Mesenchymal stem cell (in vitro differentiated cells and primary cell): Measurements from ENCODE around the gene SLC12A1.

Experiments used
- DNase-seq: peaks from one replicate; pipeline ENCODE4 v3.0.0-alpha.2; 2013
- H2AFZ ChIP-seq: one replicate; pipeline ENCODE4 v1.6.1; 2013; ENCODE audit warnings: low read depth, mild to moderate bottlenecking, control low read depth, inconsistent platforms, low read length, moderate library complexity
- H2AK5ac ChIP-seq: 2 replicates; pipeline ENCODE4 v1.6.1; 2013; ENCODE audit warnings: low read length, moderate library complexity, mild to moderate bottlenecking, inconsistent platforms; ENCODE audit not compliant: severe bottlenecking
- H2BK120ac ChIP-seq: one replicate; pipeline ENCODE4 v1.6.1; 2013; ENCODE audit warnings: low read depth, mild to moderate bottlenecking, inconsistent platforms, low read length, moderate library complexity
- H2BK12ac ChIP-seq, 2 experiments: one replicate each; pipeline ENCODE4 v1.6.1; 2013; ENCODE audit warnings: inconsistent platforms in 2 of 2, low read length in 2 of 2, mild to moderate bottlenecking in 2 of 2, moderate library complexity in 2 of 2, control low read depth in 1 of 2
- H2BK15ac ChIP-seq: one replicate; pipeline ENCODE4 v1.6.1; 2013; ENCODE audit warnings: mild to moderate bottlenecking, low read depth, inconsistent platforms; ENCODE audit not compliant: poor library complexity, severe bottlenecking
- H2BK5ac ChIP-seq: 2 replicates; pipeline ENCODE4 v1.6.1; 2013; ENCODE audit warnings: low read depth, mild to moderate bottlenecking, low read length, control low read depth, inconsistent platforms; ENCODE audit not compliant: poor library complexity, severe bottlenecking
- H3K14ac ChIP-seq, 2 experiments: one replicate each; pipeline ENCODE4 v1.6.1; 2013; ENCODE audit warnings: inconsistent platforms in 2 of 2, low read length in 2 of 2, control low read depth in 1 of 2, mild to moderate bottlenecking in 1 of 2, moderate library complexity in 1 of 2
- H3K18ac ChIP-seq, 2 experiments: one replicate each; pipeline ENCODE4 v1.6.1; 2013; ENCODE audit warnings: inconsistent platforms in 2 of 2, low read length in 2 of 2, control low read depth in 1 of 2, low read depth in 1 of 2, mild to moderate bottlenecking in 1 of 2
- H3K23ac ChIP-seq, 2 experiments: one replicate each; pipeline ENCODE4 v1.6.1; 2013; ENCODE audit warnings: inconsistent platforms in 2 of 2, low read length in 2 of 2, mild to moderate bottlenecking in 2 of 2, moderate library complexity in 2 of 2, control low read depth in 1 of 2
- H3K27ac ChIP-seq: 2 replicates; pipeline ENCODE4 v1.5.1; 2013; ENCODE audit warnings: mild to moderate bottlenecking, moderate library complexity, low read length, control low read depth, inconsistent platforms; ENCODE audit not compliant: poor library complexity, severe bottlenecking
- H3K27me3 ChIP-seq, 2 experiments: 2 replicates each; pipeline versions ENCODE4 v1.6.1 to v1.7.0; 2013; ENCODE audit warnings: low read length in 2 of 2, mild to moderate bottlenecking in 2 of 2, moderate library complexity in 2 of 2, control low read depth in 1 of 2, inconsistent platforms in 1 of 2; ENCODE audit not compliant: control insufficient read depth in 1 of 2, insufficient read depth in 1 of 2
- H3K36me3 ChIP-seq, 2 experiments: 2 replicates each; pipeline versions ENCODE4 v1.6.1 to v1.7.0; 2013; ENCODE audit warnings: low read length in 2 of 2, control low read depth in 1 of 2, inconsistent platforms in 1 of 2, low read depth in 1 of 2, mild to moderate bottlenecking in 1 of 2; ENCODE audit not compliant: insufficient read depth in 2 of 2, control insufficient read depth in 1 of 2
- H3K4ac ChIP-seq, 2 experiments: one replicate each; pipeline ENCODE4 v1.6.1; 2013; ENCODE audit warnings: inconsistent platforms in 2 of 2, low read length in 2 of 2, mild to moderate bottlenecking in 2 of 2, moderate library complexity in 2 of 2, control low read depth in 1 of 2, low read depth in 1 of 2
- H3K4me1 ChIP-seq: 2 replicates; pipeline ENCODE4 v1.6.1; 2013; ENCODE audit warnings: low read depth, low read length, control low read depth; ENCODE audit not compliant: control insufficient read depth, insufficient read depth
- H3K4me2 ChIP-seq: 2 replicates; pipeline ENCODE4 v1.6.1; 2013; ENCODE audit warnings: low read length, mild to moderate bottlenecking, inconsistent platforms; ENCODE audit not compliant: poor library complexity, severe bottlenecking
- H3K4me3 ChIP-seq, 2 experiments: 2 replicates each; pipeline versions ENCODE4 v1.5.1 to v1.7.0; 2013; ENCODE audit warnings: low read length in 2 of 2, mild to moderate bottlenecking in 2 of 2, control low read depth in 1 of 2, low read depth in 1 of 2; ENCODE audit not compliant: insufficient read depth in 1 of 2
- H3K79me1 ChIP-seq: replicated peaks from 2 replicates; pipeline ENCODE4 v1.6.1; 2013; ENCODE audit warnings: mild to moderate bottlenecking, control low read depth, low read length, inconsistent platforms; ENCODE audit not compliant: poor library complexity, severe bottlenecking
- H3K9ac ChIP-seq: 2 replicates; pipeline ENCODE4 v1.7.0; 2013; ENCODE audit warnings: mild to moderate bottlenecking, low read length, moderate library complexity
- H3K9me3 ChIP-seq: 2 replicates; pipeline ENCODE4 v1.7.0; 2013; ENCODE audit warnings: mild to moderate bottlenecking, low read length; ENCODE audit not compliant: control insufficient read depth
- H4K8ac ChIP-seq: one replicate; pipeline ENCODE4 v1.6.1; 2013; ENCODE audit warnings: inconsistent platforms, mild to moderate bottlenecking, low read length, moderate library complexity
- H4K91ac ChIP-seq: one replicate; pipeline ENCODE4 v1.6.1; 2013; ENCODE audit warnings: mild to moderate bottlenecking, low read length, inconsistent platforms
- WGBS: methylation state at CpG from one replicate; pipeline ENCODE4 v1.1.7; 2013; ENCODE audit warnings: mixed read lengths; 5-methylcytosine and 5-hydroxymethylcytosine counted together

SLC12A1 gene

DNA sequence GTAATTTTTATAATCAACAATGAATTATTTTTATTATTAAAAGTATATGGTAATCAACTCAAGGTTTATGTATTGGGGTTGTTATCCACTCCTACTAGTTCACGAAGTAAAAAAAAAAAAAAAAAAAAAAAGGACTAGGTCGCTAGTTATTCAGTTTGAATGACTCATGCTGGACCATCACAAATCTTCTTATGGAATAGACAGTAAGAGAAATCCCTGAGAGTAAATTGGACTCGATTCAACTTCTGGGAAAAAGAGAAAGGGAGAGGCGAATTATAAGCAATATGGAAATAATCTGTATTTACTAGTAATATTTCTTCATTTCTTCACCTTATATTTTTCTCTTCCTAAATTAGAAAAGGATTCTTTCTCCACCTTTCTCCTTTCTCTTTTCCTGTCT is 30.0 kb upstream of the SLC12A1 start:
- Histone ChIP-seq H3K23ac (no peak overlapping the region), H3K18ac (no peak overlapping the region), H3K27ac (no peak overlapping the region), H2BK12ac (no peak overlapping the region), H4K8ac (no peak overlapping the region), H3K9ac (no peak overlapping the region), H2BK15ac (no peak overlapping the region), H2AFZ (no peak overlapping the region), H3K14ac (no peak overlapping the region), H3K36me3 (no peaks in the 10 kb centered on the region), H3K4me1 (peaks cover 2% of the 10 kb centered on the region), H2AK5ac (no peak overlapping the region), H3K4ac (no peak overlapping the region), H3K4me2 (no peak overlapping the region), H3K4me3 (no peak overlapping the region), H3K79me1 (peaks cover 4% of the 10 kb centered on the region), H2BK120ac (no peak overlapping the region), H3K27me3 (peaks cover 0 to 13% of the 10 kb centered on the region in 2 experiments), H4K91ac (no peak overlapping the region), H3K9me3 (no peaks in the 10 kb centered on the region), H2BK5ac (no peak overlapping the region)
- 0% methylated on average over 1 of the region's 4 CpGs for WGBS
- peak; percentile 41 for DNase-seq

DNA sequence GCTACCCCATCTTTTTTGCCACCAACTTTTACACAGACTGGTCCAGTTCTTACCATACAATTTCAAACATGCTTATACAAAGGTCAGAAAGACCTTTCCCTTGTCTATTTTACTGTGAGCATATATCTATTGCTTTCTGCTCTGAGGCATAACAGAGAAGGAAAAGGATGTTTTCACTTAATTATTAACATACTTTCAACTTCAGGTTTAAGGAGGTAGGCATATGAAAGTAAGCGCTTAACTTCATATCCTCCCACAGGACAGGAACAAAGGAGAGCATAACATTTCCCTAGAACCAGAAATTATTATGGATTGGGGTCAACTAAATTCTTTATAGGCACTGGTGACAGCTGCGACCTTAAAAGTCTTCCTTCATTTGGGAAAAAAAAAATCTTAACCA is 29.1 kb upstream of the SLC12A1 start:
- Histone ChIP-seq H3K18ac (no peak overlapping the region), H2BK12ac (no peak overlapping the region), H3K79me1 (peaks cover 4% of the 10 kb centered on the region), H4K8ac (no peak overlapping the region), H3K36me3 (no peaks in the 10 kb centered on the region), H3K14ac (no peak overlapping the region), H3K9me3 (no peaks in the 10 kb centered on the region), H3K9ac (peak overlapping the region; percentile 76), H2BK120ac (no peak overlapping the region), H2BK5ac (no peak overlapping the region), H2AFZ (no peak overlapping the region), H4K91ac (no peak overlapping the region), H3K4me1 (peaks cover 2% of the 10 kb centered on the region), H2AK5ac (no peak overlapping the region), H2BK15ac (no peak overlapping the region), H3K27ac (peak overlapping the region; percentile 77), H3K27me3 (peaks cover 0 to 15% of the 10 kb centered on the region in 2 experiments), H3K4me3 (peak overlapping the region in 1 of 2 experiments; percentile 73), H3K4ac (no peak overlapping the region), H3K23ac (no peak overlapping the region), H3K4me2 (peak overlapping the region; percentile 50)
- DNase-seq = no peak
- WGBS = 52% methylated on average over 1 of the region's 2 CpGs

DNA sequence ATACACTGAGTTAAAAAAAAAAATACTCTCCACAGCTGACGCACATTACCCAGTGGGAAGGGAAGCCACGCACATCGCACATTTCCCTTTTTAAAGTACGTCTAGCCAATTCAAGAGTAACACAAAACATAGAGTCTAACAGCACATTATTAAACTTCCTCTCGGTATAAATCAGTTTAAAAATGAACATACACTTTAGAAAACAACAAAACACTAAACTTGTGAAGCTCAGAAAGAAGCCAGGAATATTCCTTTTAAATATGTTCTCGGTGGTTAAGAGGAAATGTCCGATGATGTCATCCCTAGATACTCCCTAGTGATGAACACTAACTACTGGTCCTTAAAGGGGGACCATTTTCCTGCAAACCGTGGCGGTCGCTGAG is 28.7 kb upstream of the SLC12A1 start:
- Histone ChIP-seq H2BK120ac (no peak overlapping the region), H3K23ac (no peak overlapping the region), H3K4ac (no peak overlapping the region), H3K9me3 (no peaks in the 10 kb centered on the region), H4K8ac (no peak overlapping the region), H3K9ac (peak overlapping the region; percentile 76), H3K14ac (no peak overlapping the region), H3K4me2 (peak overlapping the region; percentile 81), H4K91ac (no peak overlapping the region), H2AK5ac (no peak overlapping the region), H3K79me1 (peaks cover 2% of the 10 kb centered on the region), H3K4me3 (peak overlapping the region; percentile 73 to 92), H2BK12ac (no peak overlapping the region), H2BK15ac (no peak overlapping the region), H2AFZ (no peak overlapping the region), H2BK5ac (peak overlapping the region; percentile 31), H3K4me1 (peaks cover 2% of the 10 kb centered on the region), H3K27ac (peak overlapping the region; percentile 77), H3K18ac (no peak overlapping the region), H3K36me3 (no peaks in the 10 kb centered on the region), H3K27me3 (peaks cover 0 to 19% of the 10 kb centered on the region in 2 experiments)
- peak; percentile 75 for DNase-seq
- WGBS = 17% methylated on average over 8 of the region's 10 CpGs

DNA sequence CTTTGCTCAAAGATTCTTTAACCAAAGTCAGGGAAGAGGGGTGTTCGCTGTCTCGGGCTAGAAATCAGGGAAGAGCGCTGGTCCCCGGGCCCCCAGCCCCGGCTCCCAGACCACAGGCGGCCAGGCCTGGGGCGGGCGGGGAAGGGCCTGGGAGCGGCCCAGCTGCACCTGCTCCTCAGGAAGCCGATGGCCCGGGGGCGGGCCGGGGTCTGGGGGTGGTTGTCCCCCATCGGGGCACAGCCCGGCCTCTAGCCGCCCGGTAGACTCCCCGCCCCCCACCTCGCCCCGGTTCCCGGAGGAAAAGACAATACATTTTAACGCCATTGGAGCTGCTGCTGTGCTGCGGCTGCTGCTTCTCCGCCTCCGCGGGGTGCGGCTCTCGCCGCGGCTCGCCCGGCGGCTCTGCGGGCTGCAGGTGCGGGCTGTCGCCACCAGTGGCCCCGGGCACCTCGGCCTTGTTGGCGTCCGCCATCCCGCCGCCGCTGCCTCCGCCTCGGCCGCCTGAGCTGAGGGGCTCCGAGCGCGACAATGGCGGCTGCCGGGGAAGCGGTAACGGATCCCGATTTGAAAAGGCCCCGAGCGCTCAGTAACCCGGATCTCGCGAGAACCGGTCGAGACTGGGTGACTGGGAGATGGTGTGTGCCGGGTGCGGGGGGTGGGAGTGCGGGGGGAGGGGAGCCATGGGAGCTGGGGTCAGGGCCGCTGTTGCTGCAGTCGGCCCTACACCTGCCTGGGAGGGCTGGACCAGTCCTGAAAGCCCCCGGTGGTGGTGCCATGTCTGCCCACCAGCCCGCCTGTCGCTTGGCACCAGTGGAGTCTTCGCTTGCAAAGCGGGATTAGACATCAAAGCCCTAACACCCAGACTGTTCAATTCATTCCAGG is 28.1 kb upstream of the SLC12A1 start, which contains the start of gene MYEF2:
MYEF2 (minus strand) TSS at position 530 of the 882 bp plus-strand sequence; CDS start at position 472, 58 bp downstream.
- Histone ChIP-seq H3K36me3 (no peaks in the 10 kb centered on the region), H3K4me2 (peak within 1 kb of the TSS; percentile 95), H3K4me1 (peaks cover 2% of the 10 kb centered on the region), H3K27me3 (peaks cover 0 to 22% of the 10 kb centered on the region in 2 experiments), H4K91ac (no peak within 1 kb of the TSS), H2AK5ac (no peak within 1 kb of the TSS), H2AFZ (peak within 1 kb of the TSS; percentile 83), H3K4ac (peak within 1 kb of the TSS in 1 of 2 experiments; percentile 75), H2BK5ac (peak within 1 kb of the TSS; percentile 31), H3K23ac (no peak within 1 kb of the TSS), H3K4me3 (peak within 1 kb of the TSS; percentile 73 to 92), H2BK12ac (no peak within 1 kb of the TSS), H3K27ac (peak within 1 kb of the TSS; percentile 77), H3K9me3 (no peaks in the 10 kb centered on the region), H3K18ac (peak within 1 kb of the TSS; percentile 79 to 82), H3K79me1 (peaks cover 2% of the 10 kb centered on the region), H2BK15ac (no peak within 1 kb of the TSS), H4K8ac (peak within 1 kb of the TSS; percentile 97), H3K9ac (peak within 1 kb of the TSS; percentile 76), H2BK120ac (peak within 1 kb of the TSS; percentile 73), H3K14ac (no peak within 1 kb of the TSS)
- 1% methylated on average over 62 of the region's 71 CpGs for WGBS
- DNase-seq = peak; percentile 78
